Stromal cell of bone marrow (primary cell): Measurements from ENCODE around the gene UST.
"Not testable (repeated sequence)": the region's sequence is repeated elsewhere in the genome, so short reads cannot be mapped to it uniquely, and the experiment has no call there.

Experiments
- DNase-seq: peaks from one replicate; pipeline ENCODE4 v3.0.0-alpha.2; 2012; ENCODE audit warnings: low read depth

The UST gene

DNA sequence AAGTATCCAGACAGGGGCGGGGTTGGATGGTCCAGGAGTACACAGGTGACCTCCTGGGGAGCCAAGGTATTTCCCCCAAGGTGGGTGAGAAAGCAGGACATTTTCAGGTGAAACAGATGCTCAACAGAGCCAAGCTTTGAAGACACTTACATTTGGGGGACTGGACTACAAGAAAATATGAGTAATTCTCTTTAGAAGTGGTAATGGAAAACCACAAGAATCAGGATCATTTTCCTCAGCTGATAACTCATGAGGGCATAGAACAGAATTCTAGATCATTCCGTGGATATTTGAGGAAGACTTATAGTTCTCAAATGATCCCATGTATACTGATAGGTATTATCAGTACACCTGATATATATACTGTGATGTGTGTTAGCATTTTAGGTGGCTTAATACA lies 89.9 kb downstream of the UST start:
- no peak for DNase-seq

DNA sequence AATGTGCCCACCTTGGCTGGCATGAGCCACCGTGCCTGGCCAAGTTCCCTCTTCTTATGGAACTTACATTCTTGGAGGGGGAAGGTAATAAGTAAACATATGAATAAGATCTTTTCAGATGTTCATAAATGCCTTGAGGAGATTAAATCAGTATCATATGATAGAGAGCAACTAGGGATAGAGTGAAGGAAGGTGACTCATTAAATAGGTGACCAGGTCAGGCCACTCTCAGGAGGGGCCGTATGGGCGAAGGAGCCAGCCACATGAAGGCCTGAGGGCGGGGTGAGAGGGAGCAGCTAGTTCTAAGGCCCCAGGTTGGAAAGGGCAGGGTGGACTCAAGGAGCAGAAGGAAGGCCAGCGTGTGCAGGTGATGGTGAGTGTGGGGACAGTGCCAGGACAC lies 91.1 kb downstream of the UST start:
- DNase-seq = no peak

DNA sequence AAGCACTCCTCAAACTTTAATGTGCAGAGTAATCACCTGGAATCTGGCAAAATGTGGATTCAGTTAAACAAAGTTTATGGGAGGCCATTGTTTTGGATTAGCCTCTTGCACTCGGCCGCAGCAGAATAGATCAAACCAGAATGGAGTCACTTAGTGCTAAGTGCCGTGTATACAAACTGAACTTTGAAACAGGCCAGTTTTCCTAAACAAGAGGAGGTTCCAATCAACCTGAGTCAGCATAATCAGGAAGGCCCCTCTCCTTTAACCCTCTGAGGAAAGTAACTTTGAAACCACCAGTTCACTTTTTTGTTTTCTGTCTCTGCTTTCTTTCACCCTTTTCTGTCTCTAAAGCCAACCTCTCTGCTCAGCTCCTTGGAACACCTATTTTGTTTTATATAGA lies 92.2 kb downstream of the UST start:
- DNase-seq = no peak

DNA sequence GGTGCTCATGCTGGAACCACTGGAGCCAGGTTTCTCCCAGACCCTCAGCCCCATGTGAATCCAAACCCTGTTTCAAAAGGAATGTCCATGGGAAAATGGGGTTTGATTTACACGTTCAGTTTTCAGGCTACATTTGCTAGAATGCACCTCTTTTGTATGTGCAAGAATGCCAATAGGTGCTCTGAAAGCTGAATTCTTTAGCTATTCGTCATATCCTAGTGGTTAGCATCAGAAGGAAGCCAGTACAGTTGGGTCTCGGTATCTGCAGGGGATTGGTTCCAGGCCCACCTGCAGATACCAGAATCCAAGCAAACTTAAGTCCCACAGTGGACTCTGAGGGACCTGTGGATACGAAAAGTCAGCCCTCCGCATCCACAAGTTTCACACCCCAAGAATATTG lies 93.4 kb downstream of the UST start:
- DNase-seq = no peak

DNA sequence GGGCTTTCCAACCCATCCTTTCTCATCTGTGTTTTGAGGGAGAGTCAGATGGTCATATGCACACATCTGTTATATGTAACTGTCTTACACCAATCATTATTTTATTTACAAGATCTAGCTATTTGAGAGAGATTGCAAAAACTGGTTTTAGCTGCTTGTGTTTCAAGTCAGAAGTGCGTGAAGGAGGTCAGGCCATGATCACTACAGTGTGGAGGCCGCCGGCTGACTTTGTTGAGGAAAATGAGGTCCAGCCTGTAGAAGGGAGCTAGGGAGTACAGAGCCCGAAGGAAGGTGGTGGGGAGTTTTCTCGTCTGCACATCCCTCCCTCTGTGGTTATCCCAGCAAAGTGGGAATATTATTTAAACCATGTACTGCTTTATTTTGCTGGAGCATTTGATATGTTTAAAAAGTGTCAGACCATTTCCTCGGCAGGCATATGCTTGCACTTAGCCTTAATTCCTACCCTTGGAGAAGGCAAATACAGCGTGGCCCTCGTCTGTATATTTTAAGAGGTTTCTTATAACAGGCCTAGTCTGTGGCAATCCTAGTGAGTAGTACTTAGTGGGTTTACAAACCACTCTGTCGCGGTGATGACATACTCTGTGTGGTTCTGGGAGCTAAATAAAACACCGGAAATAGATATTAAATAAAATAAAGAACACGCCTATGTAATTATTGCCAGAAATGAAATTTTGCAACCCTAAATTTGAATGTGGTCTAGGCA lies 95.6 kb downstream of the UST start:
- DNase-seq = no peak

DNA sequence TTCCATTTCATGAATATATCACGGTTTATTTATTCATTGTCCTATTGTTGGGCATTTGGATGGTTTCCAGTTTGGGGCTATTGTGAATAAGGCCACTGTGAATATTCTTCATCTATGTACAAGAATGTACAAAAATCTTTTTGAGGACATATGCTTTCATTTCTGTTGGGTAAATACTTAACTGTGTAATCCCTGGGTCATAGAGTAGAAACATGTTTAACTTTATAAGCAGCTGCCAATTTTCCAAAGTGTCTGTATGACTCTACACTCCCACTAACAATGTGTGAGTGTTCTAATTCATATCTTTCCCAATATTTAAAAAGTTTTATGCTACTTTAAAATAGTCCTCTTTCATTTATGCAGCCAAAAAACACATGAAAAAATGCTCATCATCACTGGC lies 98.6 kb downstream of the UST start:
- DNase-seq = no peak

DNA sequence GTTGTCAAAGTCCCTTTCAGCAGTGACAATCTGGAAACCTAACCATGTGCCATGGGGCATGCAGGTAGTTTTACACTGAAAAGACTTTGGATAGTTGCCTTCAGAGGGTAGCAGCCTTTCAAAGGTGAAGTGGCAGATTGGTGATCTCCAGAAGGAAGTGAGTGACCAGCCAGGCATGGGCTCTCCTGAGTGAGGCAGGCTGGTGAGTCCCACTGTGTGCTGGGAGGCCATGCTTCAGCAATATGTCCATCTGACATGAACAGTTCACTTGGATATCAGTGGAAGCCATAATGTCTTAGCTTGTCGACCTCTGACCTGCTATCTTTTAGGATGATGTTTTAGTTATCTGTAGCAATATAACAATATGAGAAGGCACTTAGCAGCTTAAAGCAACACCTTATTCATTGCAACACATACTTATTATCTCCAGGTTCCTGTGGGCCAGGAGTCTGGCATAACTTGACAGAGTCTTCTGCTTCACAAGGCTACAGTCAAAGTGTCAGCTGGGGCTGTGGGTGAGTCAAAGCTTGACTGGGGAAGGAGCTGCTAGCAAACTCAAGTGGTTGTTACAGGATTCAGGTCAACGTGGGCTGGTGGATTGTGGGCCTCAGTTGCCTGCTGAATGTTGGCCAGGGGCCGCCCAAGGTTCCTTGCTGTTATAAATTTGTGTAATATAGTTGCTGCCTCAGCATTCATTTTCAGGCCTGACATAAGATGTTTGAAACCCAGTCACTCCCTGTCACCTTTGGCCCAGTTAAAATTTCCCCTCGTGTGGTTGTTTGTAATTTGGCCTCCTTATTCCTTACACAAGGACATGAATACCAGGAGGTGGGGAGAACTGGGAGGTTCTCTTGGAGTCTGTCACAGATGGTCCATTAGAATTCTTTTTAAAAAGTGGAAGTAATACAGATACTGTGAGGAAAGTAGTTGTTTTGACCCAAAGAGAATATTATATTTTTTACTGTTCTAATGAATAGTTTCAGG lies 100.2 kb downstream of the UST start:
- DNase-seq = no peak

DNA sequence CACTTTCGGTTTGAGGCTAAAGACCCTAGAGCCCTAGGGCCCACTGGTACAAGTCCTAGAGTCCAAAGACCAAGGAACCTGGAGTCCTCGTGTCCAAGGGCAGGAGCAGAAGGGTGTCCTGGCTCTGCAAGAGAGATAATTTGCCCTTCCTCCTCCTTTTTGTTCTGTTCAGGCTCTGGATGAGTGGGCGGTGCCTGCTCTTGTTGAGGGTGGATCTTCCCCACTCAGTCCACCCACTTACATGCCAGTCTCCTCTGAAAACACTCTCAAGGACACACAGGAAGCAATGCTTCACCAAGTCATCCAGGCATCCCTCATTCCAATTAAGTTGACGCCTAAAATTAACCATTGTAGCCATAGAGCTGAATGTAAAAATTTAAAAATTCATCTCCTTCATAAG lies 102.1 kb downstream of the UST start:
- no peak for DNase-seq

DNA sequence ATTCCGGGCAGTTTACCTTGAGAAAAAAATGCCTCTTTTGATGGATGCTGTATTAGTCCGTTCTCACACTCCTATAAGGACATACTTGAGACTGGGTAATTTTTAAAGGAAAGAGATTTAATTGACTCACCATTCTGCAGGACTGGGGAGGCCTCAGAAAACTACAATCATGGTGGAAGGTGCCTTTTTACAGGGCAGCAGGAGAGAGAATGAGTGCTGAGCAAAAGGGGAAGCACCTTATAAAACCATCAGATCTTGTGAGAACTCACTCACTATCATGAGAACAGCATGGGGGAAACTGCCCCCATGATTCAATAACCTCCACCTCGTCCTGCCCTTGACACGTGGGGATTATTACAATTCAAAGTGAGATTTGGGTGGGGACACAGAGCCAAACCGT lies 102.6 kb downstream of the UST start:
- not testable (repeated sequence) for DNase-seq

DNA sequence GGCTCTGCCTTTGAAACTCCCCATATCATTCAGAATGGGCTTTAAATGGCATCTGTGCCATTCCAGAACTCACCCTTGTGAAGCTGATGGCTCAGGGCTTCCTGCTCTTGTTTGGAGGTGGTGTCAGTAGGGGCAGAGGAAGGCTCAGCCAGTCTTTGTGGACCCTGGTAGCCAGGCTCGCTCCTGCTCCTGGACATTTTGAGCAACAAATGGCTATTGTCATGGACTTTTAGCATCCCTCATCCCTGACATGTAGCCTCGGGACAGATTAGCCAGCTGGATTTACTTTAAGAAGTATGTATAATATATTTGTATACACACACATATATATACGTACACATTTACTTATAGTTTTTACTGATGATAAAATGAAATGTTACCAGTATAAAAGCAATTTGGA lies 104.1 kb downstream of the UST start:
- DNase-seq = no peak

DNA sequence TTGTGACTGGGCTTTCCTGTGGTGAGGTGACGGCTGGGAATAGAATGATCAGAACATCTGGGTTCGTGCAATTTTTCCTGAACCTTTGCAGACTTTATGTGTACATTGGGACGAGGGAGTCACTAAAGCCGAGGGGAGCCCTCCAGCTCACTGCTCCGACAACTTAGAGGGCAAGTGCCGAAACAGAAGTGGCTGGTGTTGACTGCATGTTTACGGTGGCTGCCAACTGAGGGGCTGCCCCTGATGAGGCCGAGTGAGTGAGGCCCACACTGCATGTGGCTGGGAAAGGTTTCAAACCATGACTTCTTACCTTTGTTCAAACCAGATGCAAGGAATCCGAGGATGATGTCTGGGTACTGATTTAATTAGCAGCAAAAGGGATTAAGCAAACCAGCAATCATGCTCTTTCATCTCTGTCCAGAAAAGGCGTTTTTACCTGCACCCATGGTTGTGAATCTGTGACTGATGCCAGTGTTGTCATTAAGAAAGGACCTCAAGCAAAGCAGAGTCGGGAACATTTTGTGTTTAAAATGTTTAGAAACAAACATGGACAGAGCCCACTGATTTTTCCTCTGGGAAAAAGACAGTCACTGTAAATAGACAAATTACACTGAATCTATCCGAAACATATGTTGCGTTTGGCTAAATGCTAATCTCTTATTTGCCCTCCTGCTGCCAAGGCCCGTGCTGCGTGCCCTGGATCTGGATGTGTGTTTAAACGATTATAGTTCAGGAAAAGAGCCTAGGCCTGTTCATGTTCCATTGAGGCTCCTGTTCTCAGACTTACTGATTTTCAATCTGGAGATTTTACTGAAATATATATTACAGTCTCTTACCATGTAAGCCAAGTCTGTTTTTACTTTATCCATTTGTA lies 105.1 kb downstream of the UST start:
- no peak for DNase-seq

DNA sequence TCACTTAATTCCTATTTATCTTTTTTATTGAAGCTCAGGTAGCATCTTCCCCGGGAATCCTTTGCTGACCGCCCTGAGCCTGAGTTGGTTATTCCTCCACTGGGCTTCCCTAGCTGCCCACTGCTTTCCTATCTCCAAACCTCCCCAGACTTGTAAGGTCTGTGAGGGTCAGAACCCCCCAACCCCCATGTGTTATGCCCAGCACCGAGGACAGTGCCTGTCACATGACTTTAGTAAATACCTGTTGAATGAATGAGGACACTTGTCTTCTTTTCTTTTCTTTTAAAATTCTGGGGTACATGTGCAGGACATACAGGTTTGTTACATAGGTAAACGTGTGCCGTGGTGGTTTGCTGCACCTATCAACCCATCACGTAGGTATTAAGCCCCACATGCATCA lies 105.9 kb downstream of the UST start:
- no peak for DNase-seq

DNA sequence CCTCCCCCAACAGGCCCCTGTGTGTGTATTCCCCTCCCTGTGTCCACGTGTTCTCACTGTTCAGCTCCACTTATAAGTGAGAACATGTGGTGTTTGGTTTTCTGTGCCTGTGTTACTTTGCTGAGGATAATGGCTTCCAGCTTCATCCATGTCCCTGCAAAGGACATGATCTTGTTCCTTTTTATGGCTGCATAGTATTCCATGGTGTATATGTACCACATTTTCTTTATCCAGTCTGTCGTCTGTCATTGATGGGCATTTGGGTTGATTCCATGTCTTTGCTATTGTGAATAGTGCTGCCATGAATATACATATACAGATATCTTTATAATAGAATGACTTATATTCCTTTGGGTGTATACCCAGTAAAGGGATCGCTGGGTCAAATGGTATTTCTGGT lies 106.3 kb downstream of the UST start:
- not testable (repeated sequence) for DNase-seq

DNA sequence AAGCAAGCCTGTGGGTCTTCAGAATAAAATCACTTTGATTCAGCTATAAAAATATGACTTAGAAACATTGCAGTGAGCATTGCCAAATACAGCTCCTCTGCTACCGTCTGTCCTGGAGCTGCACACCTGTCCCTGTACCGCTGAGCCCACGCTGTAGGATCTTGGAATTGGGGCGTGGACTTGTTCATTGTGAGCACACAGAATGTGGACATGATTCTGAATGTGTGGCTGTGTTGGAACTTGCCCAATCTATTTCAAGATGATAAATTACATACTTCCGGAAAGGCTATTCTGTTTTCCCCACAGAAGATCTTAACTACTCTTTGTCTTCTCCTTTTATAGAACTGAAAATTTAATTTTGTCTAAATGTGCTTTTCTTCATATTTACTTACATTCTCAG lies 107.3 kb downstream of the UST start:
- DNase-seq = no peak

DNA sequence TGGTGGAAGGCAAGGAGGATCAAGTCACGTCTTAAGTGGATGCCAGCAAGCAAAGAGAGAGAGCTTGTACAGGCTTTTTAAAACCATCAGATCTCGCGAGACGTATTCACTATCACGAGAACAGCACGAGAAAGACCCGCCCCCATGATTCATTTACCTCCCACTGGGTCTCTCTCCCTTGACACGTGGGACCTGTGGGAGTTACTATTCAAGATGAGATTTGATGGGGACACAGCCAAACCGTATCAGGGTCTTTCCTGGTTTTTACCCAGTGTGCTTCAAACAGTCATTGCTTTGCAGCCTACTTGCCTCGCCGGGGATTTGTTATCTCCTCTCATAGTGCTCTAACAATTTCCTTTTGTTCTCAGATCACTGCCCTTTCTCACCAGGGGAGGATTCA lies 108.2 kb downstream of the UST start:
- DNase-seq = no peak

DNA sequence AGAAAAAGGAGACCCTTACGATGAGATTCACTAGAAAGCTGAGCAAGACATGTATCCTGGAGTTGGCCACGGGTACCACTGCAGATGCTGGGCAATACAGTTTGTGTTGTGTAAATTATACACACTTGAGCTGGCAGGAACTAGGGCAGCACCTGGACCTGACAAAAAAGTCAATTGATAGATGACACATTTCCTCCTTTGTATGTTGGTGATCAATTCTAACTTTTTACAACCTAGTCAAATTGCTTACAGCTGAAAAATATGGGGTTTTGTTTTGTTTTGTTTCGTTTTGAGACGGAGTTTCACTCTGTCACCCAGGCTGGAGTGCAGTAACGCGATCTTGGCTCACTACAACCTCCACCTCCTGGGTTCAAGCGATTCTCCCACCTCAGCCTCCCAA lies 108.9 kb downstream of the UST start:
- DNase-seq = no peak

DNA sequence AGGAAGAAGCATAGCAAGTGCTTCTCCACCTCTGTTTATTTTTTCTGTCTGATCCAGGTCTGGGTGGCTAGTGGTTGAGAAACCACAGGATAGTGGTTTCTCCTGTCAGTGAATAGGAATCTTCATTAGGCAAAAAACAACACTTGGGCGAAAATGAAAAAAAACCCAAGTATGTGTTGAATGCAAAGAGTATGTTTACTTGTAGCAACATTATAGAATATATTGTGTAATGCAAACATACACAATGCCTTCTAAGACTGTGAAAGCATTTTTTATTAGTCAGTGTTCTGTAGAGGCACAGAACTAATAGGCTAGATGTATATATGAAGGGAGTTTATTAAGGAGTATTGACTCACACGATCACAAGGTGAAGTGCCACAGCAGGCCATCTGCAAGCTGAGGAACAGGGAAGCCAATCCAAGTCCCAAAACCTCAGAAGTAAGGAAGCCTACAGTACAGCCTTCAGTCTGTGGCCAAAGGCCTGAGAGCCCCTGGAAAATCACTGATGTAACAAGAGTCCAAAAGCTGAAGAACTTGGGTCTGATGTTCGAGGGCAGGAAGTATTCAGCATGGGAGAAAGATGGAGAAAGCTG lies 111.1 kb downstream of the UST start:
- DNase-seq = no peak

DNA sequence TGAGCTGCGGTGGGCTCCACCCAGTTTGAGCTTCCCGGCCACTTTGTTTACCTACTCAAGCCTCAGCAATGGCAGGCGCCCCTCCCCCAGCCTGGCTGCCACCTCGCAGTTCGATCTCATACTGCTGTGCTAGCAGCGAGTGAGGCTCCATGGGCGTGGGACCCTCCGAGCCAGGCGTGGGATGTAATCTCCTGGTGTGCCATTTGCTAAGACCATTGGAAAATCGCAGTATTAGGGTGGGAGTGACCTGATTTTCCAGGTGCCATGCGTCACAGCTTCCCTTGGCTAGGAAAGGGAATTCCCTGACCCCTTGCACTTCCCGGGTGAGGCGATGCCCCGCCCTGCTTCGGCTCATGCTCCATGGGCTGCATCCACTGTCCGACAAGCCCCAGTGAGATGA lies 117.3 kb downstream of the UST start:
- not testable (repeated sequence) for DNase-seq

DNA sequence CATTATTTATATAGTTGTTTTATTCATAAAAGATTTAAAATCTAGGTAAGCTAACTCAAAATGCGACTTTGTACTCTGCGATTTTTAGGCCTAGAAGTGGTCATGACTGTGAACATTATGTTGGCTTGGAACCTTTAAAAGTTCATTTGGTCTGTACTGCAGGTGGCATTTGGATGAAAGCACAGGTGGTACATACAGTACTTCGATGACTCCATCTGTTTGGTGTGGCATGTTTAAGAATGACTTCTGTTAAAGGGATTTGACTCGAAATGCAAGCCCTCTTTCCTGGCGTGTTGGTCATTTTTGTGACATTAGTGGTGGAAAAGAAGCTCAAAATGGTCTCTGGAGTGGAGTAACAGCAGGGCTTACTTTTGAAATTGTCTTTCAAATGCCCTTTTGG lies 118.1 kb downstream of the UST start:
- DNase-seq = no peak

DNA sequence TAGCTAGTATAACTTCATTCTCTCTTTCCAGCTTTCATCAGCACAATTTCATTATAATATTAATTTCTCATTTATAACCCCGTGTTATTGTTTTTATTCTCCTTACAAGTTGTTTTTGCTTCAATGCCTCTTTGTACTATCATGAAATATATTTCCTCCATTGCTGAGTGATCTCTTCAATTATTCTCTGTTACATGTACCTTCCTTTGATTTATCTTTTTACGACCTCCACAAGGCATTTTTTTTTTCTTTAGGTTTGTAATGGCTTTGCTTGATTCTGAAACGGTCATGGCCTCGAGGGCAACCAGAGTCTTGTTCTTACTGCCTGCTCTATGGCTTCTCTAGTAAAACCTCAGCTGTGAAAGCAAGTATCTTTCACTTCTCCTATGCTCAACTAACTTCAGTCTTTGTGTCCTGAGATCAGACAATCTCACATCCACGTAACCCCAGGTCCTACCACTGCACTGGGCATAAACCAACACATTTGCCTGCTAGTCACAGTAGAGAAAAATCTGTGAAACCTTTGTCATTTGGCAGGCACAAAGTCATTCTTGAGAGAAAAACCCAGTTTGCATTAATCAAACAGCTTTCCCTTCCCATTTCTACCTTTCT lies 119.9 kb downstream of the UST start:
- no peak for DNase-seq

DNA sequence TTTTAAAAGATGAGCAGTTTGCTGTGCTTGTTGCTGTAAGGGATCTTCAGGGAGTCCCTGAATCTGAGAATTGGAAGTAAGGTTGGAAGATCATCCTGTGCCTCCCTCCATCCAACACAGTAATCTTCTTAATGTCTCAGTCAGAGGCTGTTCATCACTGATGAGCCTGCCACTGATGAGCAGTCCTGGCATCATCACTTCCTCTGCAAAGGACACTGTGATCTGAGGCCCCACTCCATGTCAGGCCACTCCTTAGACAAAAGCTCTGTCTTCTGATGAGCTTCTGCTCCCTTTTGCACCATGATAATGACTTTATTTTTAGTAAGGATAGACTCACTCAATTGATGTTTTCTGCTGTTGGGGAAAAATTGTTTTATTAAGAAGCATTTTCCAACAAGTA lies 121.0 kb downstream of the UST start:
- no peak for DNase-seq

DNA sequence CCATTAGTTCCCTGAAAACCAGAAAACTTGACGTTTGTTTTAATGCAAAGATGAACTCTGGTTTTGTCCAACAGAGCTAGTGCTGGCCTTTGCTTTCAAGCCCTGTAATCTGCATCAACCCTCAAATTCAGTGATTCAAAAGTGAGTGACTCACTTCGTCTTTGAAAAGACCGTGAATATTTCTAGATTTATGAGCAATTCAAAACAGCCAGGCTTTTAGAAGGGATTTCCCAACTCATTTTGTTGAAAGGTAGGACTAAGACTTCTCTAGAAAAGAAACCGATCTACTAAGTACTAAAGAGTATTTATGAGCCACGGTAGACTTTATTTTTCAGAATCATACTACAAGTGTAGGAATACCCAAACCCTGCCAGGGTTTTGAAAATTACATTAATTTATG lies 121.5 kb downstream of the UST start:
- peak; percentile 59 for DNase-seq
